ENCODE measurements around the gene FGD2.
A peak's percentile ranks its signal among the peaks of the same experiment; 100 is the strongest.
"Not testable (repeated sequence)": the region's sequence is repeated elsewhere in the genome, so short reads cannot be mapped to it uniquely, and the experiment has no call there.

FGD2 gene

GRCh38 chr6:37054580-37054979 lies 49.1 kb downstream of the FGD2 start:
- Histone ChIP-seq H3K4me1 (ENCODE audit: control insufficient read depth, insufficient read depth, low read length) (peaks cover 25% of the 10 kb centered on the region), H3K9ac (ENCODE audit: low read length) (no peak overlapping the region), H3K9me3 (ENCODE audit: control insufficient read depth, low read length) (no peaks in the 10 kb centered on the region), H3K36me3 (ENCODE audit: control insufficient read depth, insufficient read depth, low read length) (no peaks in the 10 kb centered on the region), H3K4me3 (ENCODE audit: low read length) (no peak overlapping the region), H3K27me3 (ENCODE audit: control insufficient read depth, insufficient read depth, low read length) (peaks cover 4% of the 10 kb centered on the region)

DNA sequence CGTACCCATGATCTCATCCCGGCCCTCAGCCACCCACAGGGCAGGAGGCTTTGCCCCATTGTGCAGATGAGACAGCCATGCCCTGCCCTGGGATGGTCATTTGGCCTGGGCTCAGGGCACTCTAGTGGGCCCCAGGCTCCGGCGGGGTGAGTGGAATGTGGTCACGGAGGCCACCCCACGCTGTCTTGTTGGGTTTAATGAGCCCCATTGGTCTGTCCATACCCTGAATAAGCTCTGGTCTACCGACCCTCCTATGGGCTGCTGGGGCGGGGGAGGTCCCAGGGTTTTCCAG lies 50.6 kb downstream of the FGD2 start:
- H3K4me3 ChIP-seq (ENCODE audit: low read length), result no peak overlapping the region
- H3K9me3 ChIP-seq (ENCODE audit: control insufficient read depth, low read length), result no peaks in the 10 kb centered on the region
- H3K9ac ChIP-seq (ENCODE audit: low read length), result no peak overlapping the region
- peaks cover 32% of the 10 kb centered on the region for H3K4me1 ChIP-seq (ENCODE audit: control insufficient read depth, insufficient read depth, low read length)
- no peaks in the 10 kb centered on the region for H3K36me3 ChIP-seq (ENCODE audit: control insufficient read depth, insufficient read depth, low read length)
- H3K27me3 ChIP-seq (ENCODE audit: control insufficient read depth, insufficient read depth, low read length), result no peaks in the 10 kb centered on the region

- Histone ChIP-seq H3K36me3 (ENCODE audit: control insufficient read depth, insufficient read depth, low read length) (no peaks in the 10 kb centered on the region), H3K4me3 (ENCODE audit: low read length) (no peak overlapping the region), H3K9me3 (ENCODE audit: control insufficient read depth, low read length) (no peaks in the 10 kb centered on the region), H3K27me3 (ENCODE audit: control insufficient read depth, insufficient read depth, low read length) (no peaks in the 10 kb centered on the region), H3K9ac (ENCODE audit: low read length) (no peak overlapping the region), H3K4me1 (ENCODE audit: control insufficient read depth, insufficient read depth, low read length) (peaks cover 32% of the 10 kb centered on the region)
These were observed 51.1 kb downstream of the FGD2 start for GRCh38 chr6:37056439-37057127.

DNA sequence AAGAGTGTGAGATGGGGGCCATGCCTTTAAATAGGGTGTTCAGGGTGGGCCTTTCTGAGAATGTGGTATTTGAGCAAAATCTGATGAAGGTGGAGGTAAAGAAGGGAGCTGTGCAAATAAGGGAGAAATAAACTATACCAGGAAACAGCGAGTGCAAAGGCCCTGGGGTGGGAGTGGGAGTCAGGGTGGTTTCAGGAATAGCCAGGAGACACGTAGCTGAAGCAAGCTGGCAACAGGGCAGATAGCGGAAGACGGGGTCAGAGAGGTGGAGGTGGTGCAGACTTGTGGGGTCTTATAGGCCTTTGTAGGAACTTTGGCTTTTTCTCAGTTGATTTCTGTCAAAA lies 51.6 kb downstream of the FGD2 start:
- H3K9me3 ChIP-seq (ENCODE audit: control insufficient read depth, low read length), result no peaks in the 10 kb centered on the region
- peaks cover 29% of the 10 kb centered on the region for H3K4me1 ChIP-seq (ENCODE audit: control insufficient read depth, insufficient read depth, low read length)
- no peaks in the 10 kb centered on the region for H3K27me3 ChIP-seq (ENCODE audit: control insufficient read depth, insufficient read depth, low read length)
- H3K36me3 ChIP-seq (ENCODE audit: control insufficient read depth, insufficient read depth, low read length), result no peaks in the 10 kb centered on the region
- H3K4me3 ChIP-seq (ENCODE audit: low read length), result no peak overlapping the region
- no peak overlapping the region for H3K9ac ChIP-seq (ENCODE audit: low read length)

DNA sequence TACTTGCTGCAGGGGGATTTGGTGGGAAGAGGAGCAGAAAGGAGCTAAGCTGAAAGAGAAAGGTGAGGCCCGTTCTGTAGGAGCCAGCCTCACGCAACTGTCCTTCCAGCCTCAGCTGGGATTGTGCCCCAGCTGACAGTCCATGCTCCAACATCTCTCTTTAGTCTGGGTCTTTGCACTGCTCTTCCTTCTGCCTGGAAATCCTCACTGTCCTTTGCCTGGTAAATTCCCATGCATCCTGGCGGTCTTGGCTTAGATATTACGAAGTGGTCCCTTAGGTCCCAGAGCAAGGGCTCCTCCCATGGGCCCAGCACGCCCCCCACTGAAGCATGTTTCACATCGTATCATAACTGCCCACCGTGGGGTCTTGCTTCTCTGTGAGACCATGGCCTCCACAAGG lies 52.2 kb downstream of the FGD2 start:
- H3K36me3 ChIP-seq (ENCODE audit: control insufficient read depth, insufficient read depth, low read length), result no peaks in the 10 kb centered on the region
- H3K4me3 ChIP-seq (ENCODE audit: low read length), result no peak overlapping the region
- H3K9ac ChIP-seq (ENCODE audit: low read length), result no peak overlapping the region
- no peaks in the 10 kb centered on the region for H3K9me3 ChIP-seq (ENCODE audit: control insufficient read depth, low read length)
- no peaks in the 10 kb centered on the region for H3K27me3 ChIP-seq (ENCODE audit: control insufficient read depth, insufficient read depth, low read length)
- peaks cover 29% of the 10 kb centered on the region for H3K4me1 ChIP-seq (ENCODE audit: control insufficient read depth, insufficient read depth, low read length)

GRCh38 chr6:37058084-37058586 lies 52.7 kb downstream of the FGD2 start:
- H3K4me3 ChIP-seq (ENCODE audit: low read length), result no peak overlapping the region
- no peaks in the 10 kb centered on the region for H3K36me3 ChIP-seq (ENCODE audit: control insufficient read depth, insufficient read depth, low read length)
- no peak overlapping the region for H3K9ac ChIP-seq (ENCODE audit: low read length)
- no peaks in the 10 kb centered on the region for H3K9me3 ChIP-seq (ENCODE audit: control insufficient read depth, low read length)
- peaks cover 29% of the 10 kb centered on the region for H3K4me1 ChIP-seq (ENCODE audit: control insufficient read depth, insufficient read depth, low read length)
- no peaks in the 10 kb centered on the region for H3K27me3 ChIP-seq (ENCODE audit: control insufficient read depth, insufficient read depth, low read length)

GRCh38 chr6:37058984-37059343 lies 53.5 kb downstream of the FGD2 start:
- not testable (repeated sequence) for H3K9ac ChIP-seq (ENCODE audit: low read length); H3K36me3 ChIP-seq (ENCODE audit: control insufficient read depth, insufficient read depth, low read length); H3K4me3 ChIP-seq (ENCODE audit: low read length); H3K27me3 ChIP-seq (ENCODE audit: control insufficient read depth, insufficient read depth, low read length); H3K9me3 ChIP-seq (ENCODE audit: control insufficient read depth, low read length)
- peaks cover 29% of the 10 kb centered on the region for H3K4me1 ChIP-seq (ENCODE audit: control insufficient read depth, insufficient read depth, low read length)

DNA sequence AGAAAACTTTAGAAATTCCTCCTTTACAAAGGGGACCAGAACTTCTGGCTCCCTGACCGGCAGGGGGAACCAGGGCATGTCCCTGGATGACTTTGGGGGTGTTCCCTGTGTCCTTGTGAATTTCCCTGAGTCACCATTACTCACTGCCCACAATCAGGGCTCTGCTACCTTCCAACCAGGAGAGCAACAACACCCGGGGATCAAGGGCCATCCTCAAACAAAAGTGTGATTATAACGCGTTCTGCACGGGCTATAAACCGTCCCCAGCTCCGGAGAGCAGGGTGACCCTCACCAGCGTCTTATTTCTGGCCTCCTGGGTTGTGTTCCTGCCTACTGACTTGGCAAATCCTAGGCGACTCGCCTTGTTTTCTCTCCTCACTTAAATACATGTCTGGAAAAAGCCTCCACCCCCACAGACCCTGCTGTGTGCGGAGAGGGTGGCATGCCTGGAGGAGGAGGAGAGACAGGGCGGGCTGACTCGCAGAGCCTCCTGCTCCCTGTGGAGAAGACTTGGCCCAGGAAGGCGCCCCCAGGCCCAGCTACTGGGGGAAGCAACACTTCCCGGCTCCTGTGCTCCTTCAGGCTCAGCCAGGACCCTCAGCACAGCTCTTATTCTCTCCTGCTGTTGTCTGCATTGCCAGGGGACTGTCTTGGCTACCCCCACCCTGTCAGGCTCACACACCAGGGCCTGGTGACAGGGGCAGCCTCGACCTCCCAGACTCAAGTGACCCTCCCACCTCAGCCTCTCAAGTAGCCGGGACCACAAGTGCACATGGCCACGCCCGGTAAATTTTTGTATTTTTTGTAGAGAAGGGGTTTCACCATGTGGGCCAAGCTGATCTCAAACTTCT lies 54.1 kb downstream of the FGD2 start:
- no peaks in the 10 kb centered on the region for H3K27me3 ChIP-seq (ENCODE audit: control insufficient read depth, insufficient read depth, low read length)
- no peaks in the 10 kb centered on the region for H3K9me3 ChIP-seq (ENCODE audit: control insufficient read depth, low read length)
- no peaks in the 10 kb centered on the region for H3K36me3 ChIP-seq (ENCODE audit: control insufficient read depth, insufficient read depth, low read length)
- peaks cover 29% of the 10 kb centered on the region for H3K4me1 ChIP-seq (ENCODE audit: control insufficient read depth, insufficient read depth, low read length)
- peak overlapping the region; percentile 56 for H3K9ac ChIP-seq (ENCODE audit: low read length)
- H3K4me3 ChIP-seq (ENCODE audit: low read length), result peak overlapping the region; percentile 6

DNA sequence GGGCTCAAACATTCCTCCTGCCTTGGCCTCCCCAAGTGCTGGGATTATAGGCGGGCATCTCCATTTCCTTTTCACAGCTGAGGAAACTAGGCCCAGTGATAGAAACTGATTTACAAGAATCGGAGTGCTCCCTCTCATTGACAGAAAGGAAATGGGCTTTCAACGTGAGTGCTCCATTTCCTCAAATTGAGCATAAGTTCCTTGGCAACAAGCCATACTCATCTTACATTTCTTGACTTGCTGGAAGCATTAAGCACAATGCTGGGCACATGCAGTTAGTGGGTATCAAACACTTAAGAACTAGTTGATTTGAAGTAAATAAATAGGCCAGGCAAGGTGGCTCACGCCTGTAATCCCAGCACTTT lies 54.7 kb downstream of the FGD2 start:
- H3K9me3 ChIP-seq (ENCODE audit: control insufficient read depth, low read length), result no peaks in the 10 kb centered on the region
- H3K9ac ChIP-seq (ENCODE audit: low read length), result no peak overlapping the region
- H3K4me3 ChIP-seq (ENCODE audit: low read length), result no peak overlapping the region
- peaks cover 29% of the 10 kb centered on the region for H3K4me1 ChIP-seq (ENCODE audit: control insufficient read depth, insufficient read depth, low read length)
- H3K36me3 ChIP-seq (ENCODE audit: control insufficient read depth, insufficient read depth, low read length), result no peaks in the 10 kb centered on the region
- no peaks in the 10 kb centered on the region for H3K27me3 ChIP-seq (ENCODE audit: control insufficient read depth, insufficient read depth, low read length)

DNA sequence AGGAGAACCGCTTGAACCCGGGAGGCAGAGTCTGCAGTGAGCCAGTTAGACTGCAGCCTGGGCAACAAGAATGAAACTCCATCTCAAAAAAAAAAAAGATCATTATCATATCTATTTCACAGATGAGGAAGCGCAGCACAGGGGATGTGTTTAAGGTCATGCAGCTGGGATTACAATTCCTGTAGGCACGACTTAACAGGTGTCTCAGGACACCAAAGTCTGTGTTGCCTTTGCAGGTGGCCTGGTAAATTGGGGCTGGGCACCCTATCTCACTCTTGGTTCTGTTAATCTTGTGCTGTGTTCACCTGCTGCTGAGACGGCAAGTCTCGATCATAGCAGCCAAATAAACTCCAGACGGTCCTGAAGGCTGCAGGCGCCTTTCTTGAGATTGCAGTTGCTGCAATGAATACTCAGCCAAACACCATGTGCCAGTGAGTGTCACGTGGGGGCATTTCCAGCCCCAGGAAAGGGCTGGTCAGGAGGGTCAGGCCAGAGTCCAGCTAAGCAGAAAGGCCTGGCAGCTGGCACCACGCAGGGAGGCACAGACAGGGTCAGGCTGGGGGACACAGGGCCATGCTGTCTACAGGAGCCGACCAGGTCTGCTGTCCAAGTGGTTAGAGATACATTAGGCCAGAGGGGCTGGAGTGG lies 55.8 kb downstream of the FGD2 start:
- Histone ChIP-seq H3K9me3 (ENCODE audit: control insufficient read depth, low read length) (no peaks in the 10 kb centered on the region), H3K9ac (ENCODE audit: low read length) (no peak overlapping the region), H3K4me1 (ENCODE audit: control insufficient read depth, insufficient read depth, low read length) (peaks cover 23% of the 10 kb centered on the region), H3K27me3 (ENCODE audit: control insufficient read depth, insufficient read depth, low read length) (no peaks in the 10 kb centered on the region), H3K36me3 (ENCODE audit: control insufficient read depth, insufficient read depth, low read length) (no peaks in the 10 kb centered on the region), H3K4me3 (ENCODE audit: low read length) (no peak overlapping the region)

GRCh38 chr6:37062424-37062823 lies 57.0 kb downstream of the FGD2 start:
- peaks cover 18% of the 10 kb centered on the region for H3K4me1 ChIP-seq (ENCODE audit: control insufficient read depth, insufficient read depth, low read length)
- no peak overlapping the region for H3K4me3 ChIP-seq (ENCODE audit: low read length)
- H3K27me3 ChIP-seq (ENCODE audit: control insufficient read depth, insufficient read depth, low read length), result no peaks in the 10 kb centered on the region
- H3K9ac ChIP-seq (ENCODE audit: low read length), result no peak overlapping the region
- no peaks in the 10 kb centered on the region for H3K36me3 ChIP-seq (ENCODE audit: control insufficient read depth, insufficient read depth, low read length)
- H3K9me3 ChIP-seq (ENCODE audit: control insufficient read depth, low read length), result no peaks in the 10 kb centered on the region

All from mucosa of stomach (tissue), 1 donor.